ENCODE results near the gene ROR2. TPM values are rescaled to one million over a fixed set of nuclear protein-coding genes. Genes with fewer than 3 reads are reported as not detected.
"Not testable (repeated sequence)": the region's sequence is repeated elsewhere in the genome, so short reads cannot be mapped to it uniquely, and the experiment has no call there.

ROR2 gene
- total RNA-seq, 2 experiments from 2014 or later: not detected

DNA sequence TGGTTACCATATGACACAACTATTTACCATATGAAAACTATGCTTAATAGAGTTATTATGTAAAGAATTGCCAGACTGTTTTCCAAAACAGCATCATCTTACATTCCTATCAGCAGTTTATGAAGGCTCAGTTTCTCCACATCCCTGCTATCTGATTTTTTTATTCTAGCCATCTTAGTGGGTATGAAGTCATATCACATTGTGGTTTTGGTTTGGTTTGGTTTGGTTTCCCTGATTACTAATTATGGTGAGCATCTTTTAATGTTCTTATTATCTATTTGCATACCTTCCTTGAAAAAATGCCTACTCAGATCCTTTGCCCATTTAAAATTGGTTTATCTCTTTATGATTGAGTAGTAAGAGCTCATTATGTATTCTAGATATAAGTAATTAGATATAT, 327.0 kb downstream of the ROR2 start:
- no peaks in the 10 kb centered on the region for H3K36me3 Mint-ChIP-seq (ENCODE audit: low read depth)
- intact Hi-C loops (cut with DNase I, micrococcal nuclease): no loop called here
- no peaks in the 10 kb centered on the region for H3K4me1 Mint-ChIP-seq (ENCODE audit: low read depth)

GRCh38 chr9:91622121-91622520, 327.9 kb downstream of the ROR2 start:
- H3K36me3 ChIP-seq (ENCODE audit: insufficient read depth, low read length); POLR2A ChIA-PET; H3K4me3 ChIP-seq (ENCODE audit: low read length); H3K4me1 Mint-ChIP-seq (ENCODE audit: low read depth); ATAC-seq (ENCODE audit: poor library complexity); H3K4me1 ChIP-seq (ENCODE audit: insufficient read depth, low read length); H3K27me3 ChIP-seq (ENCODE audit: control insufficient read depth in 1 of 2, insufficient read depth in 2 of 2, low read length in 2 of 2); intact Hi-C loops (cut with DNase I, micrococcal nuclease); DNase-seq; H3K27ac ChIP-seq (ENCODE audit: low read depth in 1 of 2, low read length in 2 of 2); H3K4me3 Mint-ChIP-seq; H3K9me3 Mint-ChIP-seq; H3K36me3 Mint-ChIP-seq (ENCODE audit: low read depth); H3K27ac Mint-ChIP-seq; CTCF ChIA-PET; H3K9me3 ChIP-seq (ENCODE audit: control insufficient read depth in 1 of 2, insufficient read depth in 1 of 2, low read length in 2 of 2): not testable (repeated sequence)
- peaks cover 16% of the 10 kb centered on the region for H3K27me3 Mint-ChIP-seq

More for the DNA sequence above, 327.0 kb downstream of the ROR2 start:
- peaks cover 16% of the 10 kb centered on the region for H3K27me3 Mint-ChIP-seq
- DNase-seq: no peak
- H3K27ac Mint-ChIP-seq: no peak overlapping the region
- TF ChIP-seq, protein P1, sequence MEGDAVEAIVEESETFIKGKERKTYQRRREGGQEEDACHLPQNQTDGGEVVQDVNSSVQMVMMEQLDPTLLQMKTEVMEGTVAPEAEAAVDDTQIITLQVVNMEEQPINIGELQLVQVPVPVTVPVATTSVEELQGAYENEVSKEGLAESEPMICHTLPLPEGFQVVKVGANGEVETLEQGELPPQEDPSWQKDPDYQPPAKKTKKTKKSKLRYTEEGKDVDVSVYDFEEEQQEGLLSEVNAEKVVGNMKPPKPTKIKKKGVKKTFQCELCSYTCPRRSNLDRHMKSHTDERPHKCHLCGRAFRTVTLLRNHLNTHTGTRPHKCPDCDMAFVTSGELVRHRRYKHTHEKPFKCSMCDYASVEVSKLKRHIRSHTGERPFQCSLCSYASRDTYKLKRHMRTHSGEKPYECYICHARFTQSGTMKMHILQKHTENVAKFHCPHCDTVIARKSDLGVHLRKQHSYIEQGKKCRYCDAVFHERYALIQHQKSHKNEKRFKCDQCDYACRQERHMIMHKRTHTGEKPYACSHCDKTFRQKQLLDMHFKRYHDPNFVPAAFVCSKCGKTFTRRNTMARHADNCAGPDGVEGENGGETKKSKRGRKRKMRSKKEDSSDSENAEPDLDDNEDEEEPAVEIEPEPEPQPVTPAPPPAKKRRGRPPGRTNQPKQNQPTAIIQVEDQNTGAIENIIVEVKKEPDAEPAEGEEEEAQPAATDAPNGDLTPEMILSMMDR (IDR thresholded peaks at IDR 0.05): no peak
- CTCF ChIA-PET: no interaction called here
- POLR2A ChIA-PET: no interaction called here
- no peak overlapping the region for H3K27ac ChIP-seq (ENCODE audit: low read depth in 1 of 2, low read length in 2 of 2)
- H3K9me3 Mint-ChIP-seq: no peaks in the 10 kb centered on the region
- no peak overlapping the region for H3K4me3 Mint-ChIP-seq
- H3K4me1 ChIP-seq (ENCODE audit: insufficient read depth, low read length): no peaks in the 10 kb centered on the region
- peaks cover 0 to 9% of the 10 kb centered on the region in 2 experiments for H3K27me3 ChIP-seq (ENCODE audit: control insufficient read depth in 1 of 2, insufficient read depth in 2 of 2, low read length in 2 of 2)
- peaks cover 0 to 3% of the 10 kb centered on the region in 2 experiments for H3K9me3 ChIP-seq (ENCODE audit: control insufficient read depth in 1 of 2, insufficient read depth in 1 of 2, low read length in 2 of 2)
- no peaks in the 10 kb centered on the region for H3K36me3 ChIP-seq (ENCODE audit: insufficient read depth, low read length)
- no peak for ATAC-seq (ENCODE audit: poor library complexity)
- H3K4me3 ChIP-seq (ENCODE audit: low read length): no peak overlapping the region

- H3K36me3 ChIP-seq (ENCODE audit: insufficient read depth, low read length); ATAC-seq (ENCODE audit: poor library complexity); H3K9me3 Mint-ChIP-seq; H3K4me3 Mint-ChIP-seq; H3K9me3 ChIP-seq (ENCODE audit: control insufficient read depth in 1 of 2, insufficient read depth in 1 of 2, low read length in 2 of 2); H3K4me3 ChIP-seq (ENCODE audit: low read length); CTCF ChIA-PET; H3K4me1 Mint-ChIP-seq (ENCODE audit: low read depth); POLR2A ChIA-PET; DNase-seq; H3K27ac Mint-ChIP-seq; H3K27me3 ChIP-seq (ENCODE audit: control insufficient read depth in 1 of 2, insufficient read depth in 2 of 2, low read length in 2 of 2); H3K27ac ChIP-seq (ENCODE audit: low read depth in 1 of 2, low read length in 2 of 2); H3K36me3 Mint-ChIP-seq (ENCODE audit: low read depth); H3K4me1 ChIP-seq (ENCODE audit: insufficient read depth, low read length); intact Hi-C loops (cut with DNase I, micrococcal nuclease): not testable (repeated sequence)
- peaks cover 14% of the 10 kb centered on the region for H3K27me3 Mint-ChIP-seq
Measured at GRCh38 chr9:91614044-91614443, 336.0 kb downstream of the ROR2 start.

GRCh38 chr9:91611582-91611981, 338.4 kb downstream of the ROR2 start:
- no peak for ATAC-seq (ENCODE audit: poor library complexity)
- Mint-ChIP-seq H3K4me3 (no peak overlapping the region), H3K4me1 (ENCODE audit: low read depth) (no peaks in the 10 kb centered on the region), H3K27me3 (peaks cover 20% of the 10 kb centered on the region), H3K27ac (no peak overlapping the region), H3K36me3 (ENCODE audit: low read depth) (no peaks in the 10 kb centered on the region), H3K9me3 (no peaks in the 10 kb centered on the region)
- H3K36me3 ChIP-seq (ENCODE audit: insufficient read depth, low read length): no peaks in the 10 kb centered on the region
- no peaks in the 10 kb centered on the region for H3K4me1 ChIP-seq (ENCODE audit: insufficient read depth, low read length)
- H3K4me3 ChIP-seq (ENCODE audit: low read length): no peak overlapping the region
- ChIA-PET POLR2A (no interaction called here), CTCF (no interaction called here)
- peaks cover 0 to under 1% of the 10 kb centered on the region in 2 experiments for H3K27me3 ChIP-seq (ENCODE audit: control insufficient read depth in 1 of 2, insufficient read depth in 2 of 2, low read length in 2 of 2)
- intact Hi-C loops (cut with DNase I, micrococcal nuclease): no loop called here
- TF ChIP-seq, protein P1 (IDR thresholded peaks at IDR 0.05): no peak
- no peaks in the 10 kb centered on the region for H3K9me3 ChIP-seq (ENCODE audit: control insufficient read depth in 1 of 2, insufficient read depth in 1 of 2, low read length in 2 of 2)
- H3K27ac ChIP-seq (ENCODE audit: low read depth in 1 of 2, low read length in 2 of 2): no peak overlapping the region
- no peak for DNase-seq

Data from CD4-positive, alpha-beta T cell (primary cell).